ENCODE measurements around the gene GADD45A.

The GADD45A gene, protein sequence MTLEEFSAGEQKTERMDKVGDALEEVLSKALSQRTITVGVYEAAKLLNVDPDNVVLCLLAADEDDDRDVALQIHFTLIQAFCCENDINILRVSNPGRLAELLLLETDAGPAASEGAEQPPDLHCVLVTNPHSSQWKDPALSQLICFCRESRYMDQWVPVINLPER

DNA sequence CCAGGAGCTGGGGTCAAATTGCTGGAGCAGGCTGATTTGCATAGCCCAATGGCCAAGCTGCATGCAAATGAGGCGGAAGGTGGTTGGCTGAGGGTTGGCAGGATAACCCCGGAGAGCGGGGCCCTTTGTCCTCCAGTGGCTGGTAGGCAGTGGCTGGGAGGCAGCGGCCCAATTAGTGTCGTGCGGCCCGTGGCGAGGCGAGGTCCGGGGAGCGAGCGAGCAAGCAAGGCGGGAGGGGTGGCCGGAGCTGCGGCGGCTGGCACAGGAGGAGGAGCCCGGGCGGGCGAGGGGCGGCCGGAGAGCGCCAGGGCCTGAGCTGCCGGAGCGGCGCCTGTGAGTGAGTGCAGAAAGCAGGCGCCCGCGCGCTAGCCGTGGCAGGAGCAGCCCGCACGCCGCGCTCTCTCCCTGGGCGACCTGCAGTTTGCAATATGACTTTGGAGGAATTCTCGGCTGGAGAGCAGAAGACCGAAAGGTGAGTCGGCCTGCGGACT is at the start of gene GADD45A:
GADD45A (plus strand) TSS at position 135 of the 491 bp plus-strand sequence; CDS start at position 429, 294 bp downstream.
- DNase-seq (ENCODE audit: low read depth), result peak; percentile 100
- peak within 1 kb of the TSS; percentile 94 for H3K4me3 ChIP-seq (ENCODE audit: low read length)
- TF ChIP-seq, protein P1, sequence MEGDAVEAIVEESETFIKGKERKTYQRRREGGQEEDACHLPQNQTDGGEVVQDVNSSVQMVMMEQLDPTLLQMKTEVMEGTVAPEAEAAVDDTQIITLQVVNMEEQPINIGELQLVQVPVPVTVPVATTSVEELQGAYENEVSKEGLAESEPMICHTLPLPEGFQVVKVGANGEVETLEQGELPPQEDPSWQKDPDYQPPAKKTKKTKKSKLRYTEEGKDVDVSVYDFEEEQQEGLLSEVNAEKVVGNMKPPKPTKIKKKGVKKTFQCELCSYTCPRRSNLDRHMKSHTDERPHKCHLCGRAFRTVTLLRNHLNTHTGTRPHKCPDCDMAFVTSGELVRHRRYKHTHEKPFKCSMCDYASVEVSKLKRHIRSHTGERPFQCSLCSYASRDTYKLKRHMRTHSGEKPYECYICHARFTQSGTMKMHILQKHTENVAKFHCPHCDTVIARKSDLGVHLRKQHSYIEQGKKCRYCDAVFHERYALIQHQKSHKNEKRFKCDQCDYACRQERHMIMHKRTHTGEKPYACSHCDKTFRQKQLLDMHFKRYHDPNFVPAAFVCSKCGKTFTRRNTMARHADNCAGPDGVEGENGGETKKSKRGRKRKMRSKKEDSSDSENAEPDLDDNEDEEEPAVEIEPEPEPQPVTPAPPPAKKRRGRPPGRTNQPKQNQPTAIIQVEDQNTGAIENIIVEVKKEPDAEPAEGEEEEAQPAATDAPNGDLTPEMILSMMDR (conservative IDR thresholded peaks at IDR 0.05; ENCODE audit: low read length), result no peak

DNA sequence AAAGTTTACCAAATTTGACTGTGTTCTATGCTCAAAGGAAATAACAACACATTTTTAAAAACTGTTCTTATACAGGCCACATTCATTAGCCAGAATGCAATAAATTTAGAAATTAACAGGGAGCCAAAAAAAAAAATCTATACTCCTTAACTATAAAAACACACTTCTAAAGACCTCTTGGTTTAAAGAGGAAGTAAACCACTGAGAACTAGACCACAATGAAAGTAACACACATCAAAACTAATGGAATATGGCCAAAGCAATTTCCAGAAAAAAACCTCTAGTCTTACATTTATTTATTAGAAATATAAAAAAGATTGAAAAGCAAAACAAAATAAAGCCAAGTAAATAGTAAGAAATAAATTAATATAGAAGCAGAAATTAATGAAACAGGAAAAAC is 48.9 kb upstream of the GADD45A start:
- TF ChIP-seq, protein P1 (conservative IDR thresholded peaks at IDR 0.05; ENCODE audit: low read length), result no peak
- no peak overlapping the region for H3K4me3 ChIP-seq (ENCODE audit: low read length)
- no peak for DNase-seq (ENCODE audit: low read depth)

DNA sequence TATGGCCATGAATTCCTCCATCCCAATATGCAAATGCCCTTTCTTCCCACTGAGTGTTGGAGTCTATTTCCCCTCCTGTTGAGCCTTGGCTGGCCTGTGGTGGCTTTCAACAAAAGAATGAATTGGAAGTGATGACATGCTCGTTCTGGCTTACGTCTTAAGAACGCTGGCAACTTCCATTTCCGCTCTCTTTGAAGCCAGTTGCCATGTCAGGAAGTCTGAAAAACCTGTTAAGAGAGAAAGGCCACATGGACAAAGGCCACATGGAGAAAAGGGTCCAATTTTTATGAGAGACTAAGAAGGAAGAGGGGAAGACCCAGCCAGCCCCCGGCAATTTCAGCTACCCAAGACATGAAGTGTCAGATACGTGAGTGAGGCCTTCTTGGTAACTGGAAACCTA is 45.6 kb upstream of the GADD45A start:
- TF ChIP-seq, protein P1 (conservative IDR thresholded peaks at IDR 0.05; ENCODE audit: low read length), result no peak
- H3K4me3 ChIP-seq (ENCODE audit: low read length), result no peak overlapping the region
- no peak for DNase-seq (ENCODE audit: low read depth)

DNA sequence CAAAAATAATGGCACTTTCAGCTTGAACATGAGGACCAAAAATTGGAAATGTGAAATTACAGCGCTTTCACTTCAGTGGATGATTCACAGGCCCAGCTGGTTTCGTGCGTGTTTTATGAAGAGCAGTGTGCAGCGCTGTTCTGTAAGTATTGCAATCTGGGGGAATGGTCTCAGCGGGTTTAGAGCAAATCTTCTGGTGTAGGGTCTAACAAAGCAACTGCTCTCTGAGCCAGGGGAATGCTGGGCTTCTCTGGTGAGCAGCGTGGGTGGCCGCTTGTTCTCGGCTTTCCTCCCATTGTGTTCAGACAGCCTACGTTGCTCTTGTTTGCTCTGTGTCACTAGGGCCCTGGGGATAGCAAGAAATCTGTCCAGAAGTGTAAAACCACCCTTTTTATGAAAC is 42.4 kb upstream of the GADD45A start:
- no peak overlapping the region for H3K4me3 ChIP-seq (ENCODE audit: low read length)
- TF ChIP-seq, protein P1 (conservative IDR thresholded peaks at IDR 0.05; ENCODE audit: low read length), result no peak
- peak; percentile 15 for DNase-seq (ENCODE audit: low read depth)

DNA sequence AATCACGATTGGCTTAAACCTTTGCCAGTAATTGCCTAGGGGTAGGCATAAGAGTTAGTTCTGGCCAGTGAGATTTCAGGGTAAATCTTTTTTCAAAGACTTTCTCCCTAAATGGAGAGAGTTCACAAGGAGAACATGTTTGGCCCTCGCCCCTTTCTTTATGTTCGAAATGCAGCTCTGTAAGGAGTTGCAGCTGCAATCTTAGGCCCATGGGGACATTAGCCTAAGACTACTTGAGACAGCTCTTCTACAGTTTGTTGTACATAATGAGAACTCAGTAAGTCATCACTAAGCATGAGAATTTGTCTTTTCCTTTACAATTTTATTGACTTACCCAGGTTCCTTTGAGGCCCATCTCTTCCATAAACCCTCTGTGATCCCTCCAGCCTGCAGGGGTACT is 40.4 kb upstream of the GADD45A start:
- no peak overlapping the region for H3K4me3 ChIP-seq (ENCODE audit: low read length)
- TF ChIP-seq, protein P1 (conservative IDR thresholded peaks at IDR 0.05; ENCODE audit: low read length), result no peak
- no peak for DNase-seq (ENCODE audit: low read depth)

DNA sequence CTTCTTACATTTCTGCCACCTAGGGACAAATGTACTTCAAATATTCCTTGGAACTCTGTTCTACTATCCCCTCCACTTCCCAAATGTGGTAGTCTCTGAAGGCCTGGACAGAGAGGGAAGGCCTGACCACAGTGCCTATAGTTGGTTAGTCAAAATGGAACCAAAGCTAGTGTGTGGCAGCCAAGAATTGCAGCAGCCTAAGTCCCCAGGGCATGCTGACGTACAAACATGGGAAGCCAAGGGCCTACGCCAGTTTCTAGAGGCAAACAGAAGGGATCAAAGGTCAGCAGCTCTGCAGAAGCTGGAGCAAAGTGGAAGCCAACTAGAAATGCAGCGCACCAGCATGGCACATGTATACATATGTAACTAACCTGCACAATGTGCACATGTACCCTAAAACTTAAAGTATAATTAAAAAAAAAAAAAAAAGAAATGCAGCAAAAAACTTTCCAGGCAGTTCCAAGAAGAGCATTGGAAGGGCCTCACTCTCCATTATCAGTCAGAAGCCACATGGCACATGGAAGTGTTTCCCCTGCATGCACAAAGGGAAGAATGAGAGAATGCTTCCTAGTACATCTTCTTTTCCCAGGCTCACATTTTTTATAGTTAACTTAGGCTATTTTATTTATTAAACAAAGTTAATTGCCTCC is 39.4 kb upstream of the GADD45A start:
- H3K4me3 ChIP-seq (ENCODE audit: low read length), result no peak overlapping the region
- peak; percentile 33 for DNase-seq (ENCODE audit: low read depth)
- TF ChIP-seq, protein P1 (conservative IDR thresholded peaks at IDR 0.05; ENCODE audit: low read length), result no peak
